Fibroblast of the aortic adventitia (primary cell): ENCODE results near the gene C10orf67. TPM values are rescaled to one million over a fixed set of nuclear protein-coding genes. Genes with fewer than 3 reads are reported as not detected.
"Not testable (repeated sequence)": the region's sequence is repeated elsewhere in the genome, so short reads cannot be mapped to it uniquely, and the experiment has no call there.

Experiments
- DNase-seq: peaks from one replicate; pipeline ENCODE4 v3.0.0-alpha.2; 2010; ENCODE audit warnings: low read depth
- H3K4me3 ChIP-seq: 2 replicates; pipeline ENCODE4 v1.5.1; 2011; ENCODE audit warnings: low read depth, mild to moderate bottlenecking, control low read depth, low read length, moderate library complexity
- CTCF ChIP-seq: IDR thresholded peaks from 2 replicates; pipeline ENCODE4 v1.5.1; 2011; ENCODE audit warnings: mild to moderate bottlenecking, low read length, control low read depth, inconsistent platforms; ENCODE audit not compliant: insufficient read depth
- total RNA-seq: library from RNA; depleted of rRNA; stranded (reverse); fragments of >200 nt; gene quantifications from 2 replicates; pipeline ENCODE4 v1.2.3, GENCODE V29; 2012; ENCODE audit warnings: low replicate concordance

C10orf67 gene
- total RNA-seq = 0.09 TPM in 1 of 2 replicates, not detected in the other

GRCh38 chr10:23344241-23344841, at the start of gene C10orf67:
TSS of gene C10orf67 (minus strand) at chr10:23344797. CDS start at chr10:23344774, 23 bp downstream.
- peak within 1 kb of the TSS; percentile 66 for H3K4me3 ChIP-seq
- no peak for TF ChIP-seq CTCF
- DNase-seq = peak; percentile 20

- no peak overlapping the region for H3K4me3 ChIP-seq
- TF ChIP-seq CTCF = no peak
- no peak for DNase-seq
Observed at GRCh38 chr10:23391821-23392220, 47.2 kb upstream of the C10orf67 start.

GRCh38 chr10:23390809-23391208, 46.2 kb upstream of the C10orf67 start:
- H3K4me3 ChIP-seq = no peak overlapping the region
- TF ChIP-seq CTCF = no peak
- no peak for DNase-seq

- H3K4me3 ChIP-seq, DNase-seq: not testable (repeated sequence)
Observed at GRCh38 chr10:23390408-23390807, 45.8 kb upstream of the C10orf67 start.

- not testable (repeated sequence) for DNase-seq, H3K4me3 ChIP-seq
Observed at GRCh38 chr10:23387516-23387915, 42.9 kb upstream of the C10orf67 start.

- no peak overlapping the region for H3K4me3 ChIP-seq
- no peak for TF ChIP-seq CTCF
Observed at GRCh38 chr10:23386052-23386451, 41.5 kb upstream of the C10orf67 start.

GRCh38 chr10:23384364-23384763, 39.8 kb upstream of the C10orf67 start:
- peak; percentile 6 for DNase-seq
- H3K4me3 ChIP-seq = no peak overlapping the region
- no peak for TF ChIP-seq CTCF

More at GRCh38 chr10:23386052-23386451, 41.5 kb upstream of the C10orf67 start:
- no peak for DNase-seq

GRCh38 chr10:23383637-23384036, 39.0 kb upstream of the C10orf67 start:
- H3K4me3 ChIP-seq = no peak overlapping the region
- no peak for DNase-seq
- no peak for TF ChIP-seq CTCF
